Astrocyte (in vitro differentiated cells and primary cell): ENCODE data around the gene SPTBN1.

Source experiments
- CTCF ChIP-seq: IDR thresholded peaks from 2 replicates; pipeline ENCODE4 v1.5.1; 2011; ENCODE audit warnings: low read depth, mild to moderate bottlenecking, inconsistent platforms, low read length, moderate library complexity; ENCODE audit not compliant: insufficient read depth
- EZH2 ChIP-seq: IDR thresholded peaks from 2 replicates; pipeline ENCODE4 v1.6.1; 2012; ENCODE audit warnings: mild to moderate bottlenecking, low read length, inconsistent platforms; ENCODE audit not compliant: insufficient read depth

- no peak for TF ChIP-seq CTCF
- no peak for TF ChIP-seq EZH2
These were observed 142.5 kb downstream of the SPTBN1 start for GRCh38 chr2:54598347-54599325.
